Measurements from ENCODE around the gene RBBP8. TPM values are rescaled to one million over a fixed set of nuclear protein-coding genes. Genes with fewer than 3 reads are reported as not detected.

The RBBP8 gene
- total and polyA plus RNA-seq, 2 experiments from 2014 or later: 13.1 to 25.7 TPM

- H3K79me2 ChIP-seq: peaks cover 21% of the 10 kb centered on the region
- H3K27me3 ChIP-seq: no peaks in the 10 kb centered on the region
- no peak overlapping the region for H3K4me3 ChIP-seq
- no peaks in the 10 kb centered on the region for H3K9me3 ChIP-seq (ENCODE audit: low read depth)
- no peak overlapping the region for H3K27ac ChIP-seq
- no peaks in the 10 kb centered on the region for H3K36me3 ChIP-seq (replicated peaks; ENCODE audit: insufficient read depth, low read depth)
- no peaks in the 10 kb centered on the region for H4K20me1 ChIP-seq (ENCODE audit: insufficient read depth, poor library complexity, severe bottlenecking)
- no peak for TF ChIP-seq EZH2phosphoT487 (IDR thresholded peaks at IDR 0.05; ENCODE audit: low read depth, severe bottlenecking, unreplicated experiment)
- no peak for TF ChIP-seq CTCF (IDR thresholded peaks at IDR 0.05; ENCODE audit: poor library complexity)
- TF ChIP-seq EZH2 (IDR thresholded peaks at IDR 0.05; ENCODE audit: borderline replicate concordance): no peak
- peak overlapping the region; percentile 84 for H3K4me2 ChIP-seq
- no peak overlapping the region for H2AFZ ChIP-seq
- no peaks in the 10 kb centered on the region for H3K9me2 ChIP-seq (replicated peaks; ENCODE audit: insufficient read depth)
- H3K4me1 ChIP-seq (ENCODE audit: insufficient read depth): no peaks in the 10 kb centered on the region
- WGBS (ENCODE audit: low lambda C conversion rate, missing lambda C conversion rate): 85% methylated on average over 1 of the region's 1 CpG
- no peak for DNase-seq (ENCODE audit: low spot score)
Observed at GRCh38 chr18:22934789-22935188, 1.7 kb downstream of the RBBP8 start.

DNA sequence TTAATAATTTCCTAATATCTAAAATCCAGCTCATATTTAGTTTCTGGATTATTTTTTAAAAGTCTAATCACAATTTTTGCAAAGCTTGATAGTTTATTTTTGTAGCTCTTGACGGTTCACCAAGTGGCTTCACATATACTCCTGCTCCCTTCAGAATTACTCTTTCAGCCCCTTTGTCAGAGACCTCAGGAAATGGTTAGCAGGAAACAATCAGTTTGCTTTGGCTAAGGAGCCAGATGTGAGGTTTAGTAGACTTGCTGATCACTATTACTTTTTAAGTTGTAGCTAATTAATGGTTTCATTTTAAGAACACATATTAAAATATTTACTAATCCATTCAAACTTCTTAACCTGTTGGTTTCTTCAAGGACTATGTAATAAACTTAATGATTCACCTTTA lies 2.3 kb downstream of the RBBP8 start:
- no peaks in the 10 kb centered on the region for H4K20me1 ChIP-seq (ENCODE audit: insufficient read depth, poor library complexity, severe bottlenecking)
- H3K4me2 ChIP-seq: no peak overlapping the region
- no peaks in the 10 kb centered on the region for H3K27me3 ChIP-seq
- H3K36me3 ChIP-seq (replicated peaks; ENCODE audit: insufficient read depth, low read depth): no peaks in the 10 kb centered on the region
- 48% methylated on average over 1 of the region's 1 CpG for WGBS (ENCODE audit: low lambda C conversion rate, missing lambda C conversion rate)
- no peaks in the 10 kb centered on the region for H3K4me1 ChIP-seq (ENCODE audit: insufficient read depth)
- H3K27ac ChIP-seq: no peak overlapping the region
- H3K4me3 ChIP-seq: no peak overlapping the region
- H2AFZ ChIP-seq: no peak overlapping the region
- DNase-seq (ENCODE audit: low spot score): no peak
- no peaks in the 10 kb centered on the region for H3K9me3 ChIP-seq (ENCODE audit: low read depth)
- H3K79me2 ChIP-seq: peaks cover 21% of the 10 kb centered on the region
- TF ChIP-seq EZH2 (IDR thresholded peaks at IDR 0.05; ENCODE audit: borderline replicate concordance) (no peak), EZH2phosphoT487 (IDR thresholded peaks at IDR 0.05; ENCODE audit: low read depth, severe bottlenecking, unreplicated experiment) (no peak), CTCF (IDR thresholded peaks at IDR 0.05; ENCODE audit: poor library complexity) (no peak)
- no peaks in the 10 kb centered on the region for H3K9me2 ChIP-seq (replicated peaks; ENCODE audit: insufficient read depth)

DNA sequence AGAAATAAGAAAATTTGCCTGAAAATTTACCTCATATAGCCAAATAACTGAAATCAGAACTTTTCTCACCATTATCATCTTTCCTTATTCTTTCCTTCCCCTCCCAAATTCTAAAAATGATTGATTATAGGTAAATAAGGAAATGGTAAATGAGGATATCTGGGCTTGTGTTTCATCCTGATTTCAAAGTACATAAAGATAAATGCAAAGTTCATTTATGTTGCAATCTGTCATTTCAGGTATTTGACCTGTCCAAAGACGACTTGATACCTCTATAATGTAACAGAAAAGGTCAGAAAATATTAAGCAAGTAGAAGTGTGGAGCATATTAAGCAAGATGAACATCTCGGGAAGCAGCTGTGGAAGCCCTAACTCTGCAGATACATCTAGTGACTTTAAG lies 3.4 kb downstream of the RBBP8 start:
- DNase-seq (ENCODE audit: low spot score): no peak
- H3K79me2 ChIP-seq: peaks cover 21% of the 10 kb centered on the region
- 77% methylated on average over 2 of the region's 2 CpGs for WGBS (ENCODE audit: low lambda C conversion rate, missing lambda C conversion rate)
- no peak overlapping the region for H3K4me2 ChIP-seq
- no peaks in the 10 kb centered on the region for H3K9me2 ChIP-seq (replicated peaks; ENCODE audit: insufficient read depth)
- TF ChIP-seq EZH2 (IDR thresholded peaks at IDR 0.05; ENCODE audit: borderline replicate concordance) (no peak), CTCF (IDR thresholded peaks at IDR 0.05; ENCODE audit: poor library complexity) (no peak), EZH2phosphoT487 (IDR thresholded peaks at IDR 0.05; ENCODE audit: low read depth, severe bottlenecking, unreplicated experiment) (no peak)
- H2AFZ ChIP-seq: no peak overlapping the region
- no peaks in the 10 kb centered on the region for H3K27me3 ChIP-seq
- H3K9me3 ChIP-seq (ENCODE audit: low read depth): no peaks in the 10 kb centered on the region
- H3K27ac ChIP-seq: no peak overlapping the region
- H3K36me3 ChIP-seq (replicated peaks; ENCODE audit: insufficient read depth, low read depth): no peaks in the 10 kb centered on the region
- H3K4me1 ChIP-seq (ENCODE audit: insufficient read depth): no peaks in the 10 kb centered on the region
- H3K4me3 ChIP-seq: no peak overlapping the region
- no peaks in the 10 kb centered on the region for H4K20me1 ChIP-seq (ENCODE audit: insufficient read depth, poor library complexity, severe bottlenecking)

- Histone ChIP-seq H3K36me3 (replicated peaks; ENCODE audit: insufficient read depth, low read depth) (no peaks in the 10 kb centered on the region), H3K9me2 (replicated peaks; ENCODE audit: insufficient read depth) (no peaks in the 10 kb centered on the region), H3K4me3 (no peak overlapping the region), H3K27ac (no peak overlapping the region), H3K79me2 (peaks cover 9% of the 10 kb centered on the region), H3K4me1 (ENCODE audit: insufficient read depth) (no peaks in the 10 kb centered on the region), H3K9me3 (ENCODE audit: low read depth) (no peaks in the 10 kb centered on the region), H4K20me1 (ENCODE audit: insufficient read depth, poor library complexity, severe bottlenecking) (no peaks in the 10 kb centered on the region), H3K4me2 (no peak overlapping the region), H2AFZ (no peak overlapping the region), H3K27me3 (no peaks in the 10 kb centered on the region)
- TF ChIP-seq EZH2 (IDR thresholded peaks at IDR 0.05; ENCODE audit: borderline replicate concordance) (no peak), EZH2phosphoT487 (IDR thresholded peaks at IDR 0.05; ENCODE audit: low read depth, severe bottlenecking, unreplicated experiment) (no peak), CTCF (IDR thresholded peaks at IDR 0.05; ENCODE audit: poor library complexity) (no peak)
- no peak for DNase-seq (ENCODE audit: low spot score)
Observed at GRCh38 chr18:22939649-22940048, 6.5 kb downstream of the RBBP8 start.

Data from hepatocyte (in vitro differentiated cells).